Measurements from ENCODE around the gene LCN1.

LCN1 gene

DNA sequence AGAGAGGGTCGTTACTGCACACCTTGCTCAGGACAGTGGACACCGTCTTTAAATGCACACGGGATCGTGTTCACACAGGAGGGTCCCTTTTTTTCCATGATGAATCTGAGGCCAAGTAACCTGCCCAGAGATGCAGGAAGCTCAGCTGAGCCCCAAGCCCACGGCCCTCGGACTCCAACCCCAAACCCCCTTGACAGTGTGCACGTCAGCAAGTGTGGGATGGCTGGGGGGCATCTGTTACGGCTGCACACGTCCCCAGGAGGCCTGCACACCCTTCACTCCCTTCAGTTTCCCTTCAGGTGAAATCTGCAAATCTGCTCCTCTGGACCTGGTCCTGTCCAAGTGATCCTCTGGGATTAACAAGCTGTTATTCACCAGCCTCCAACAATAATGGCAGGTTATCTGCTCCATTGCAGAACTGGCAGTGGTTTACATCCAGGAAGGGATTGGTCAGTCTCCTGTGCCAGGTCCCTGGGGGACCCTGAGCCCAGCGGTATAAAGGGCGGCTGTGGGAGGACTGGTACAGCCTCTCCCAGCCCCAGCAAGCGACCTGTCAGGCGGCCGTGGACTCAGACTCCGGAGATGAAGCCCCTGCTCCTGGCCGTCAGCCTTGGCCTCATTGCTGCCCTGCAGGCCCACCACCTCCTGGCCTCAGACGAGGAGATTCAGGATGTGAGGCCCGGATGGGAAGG lies at the start of gene LCN1:
Gene LCN1, plus strand, starts transcription at position 525 of the 692 bp plus-strand sequence. Its CDS starts 58 bp downstream, at position 583.
- DNase-seq: no peak

DNA sequence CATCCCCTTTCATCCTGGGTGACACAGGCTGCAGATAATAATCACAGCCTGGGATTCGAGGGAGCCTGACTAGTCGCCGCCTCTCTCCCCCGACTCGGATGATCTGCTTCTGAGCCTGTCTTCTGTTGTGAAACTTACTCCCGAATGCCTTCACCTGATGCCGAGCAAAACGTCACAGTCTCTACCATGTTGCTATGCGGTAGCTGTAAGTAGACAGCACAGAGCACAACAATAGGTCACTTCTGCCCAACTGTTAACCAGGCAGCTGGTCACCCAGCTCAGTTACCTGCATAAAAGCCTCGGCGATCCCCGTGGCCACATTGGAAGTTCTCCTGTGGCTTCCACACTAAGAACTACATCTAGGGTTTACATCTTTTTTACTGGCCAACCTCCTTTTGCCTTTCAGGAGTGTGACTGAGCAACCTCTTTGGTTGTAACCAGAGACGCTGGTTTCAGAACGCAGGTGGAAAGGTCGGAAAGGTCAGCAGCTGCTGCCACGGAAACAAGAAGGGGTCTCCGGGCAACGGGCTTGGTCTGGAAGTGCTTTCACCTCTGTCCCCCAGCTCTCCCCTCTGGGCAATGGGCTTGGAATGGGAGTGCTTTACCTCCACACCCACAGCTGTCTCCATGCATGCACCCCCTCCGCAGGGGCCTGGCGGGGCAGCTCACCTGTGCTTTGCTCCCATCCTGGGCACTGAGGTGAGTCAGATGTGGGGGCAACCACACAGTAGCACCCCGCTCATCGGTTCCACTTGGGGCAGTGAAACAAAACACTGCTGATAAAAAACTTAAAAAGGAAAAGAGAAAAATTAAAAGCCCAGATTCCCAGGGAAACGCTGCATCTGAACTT lies 49.2 kb upstream of the LCN1 start:
- no peak for DNase-seq

DNA sequence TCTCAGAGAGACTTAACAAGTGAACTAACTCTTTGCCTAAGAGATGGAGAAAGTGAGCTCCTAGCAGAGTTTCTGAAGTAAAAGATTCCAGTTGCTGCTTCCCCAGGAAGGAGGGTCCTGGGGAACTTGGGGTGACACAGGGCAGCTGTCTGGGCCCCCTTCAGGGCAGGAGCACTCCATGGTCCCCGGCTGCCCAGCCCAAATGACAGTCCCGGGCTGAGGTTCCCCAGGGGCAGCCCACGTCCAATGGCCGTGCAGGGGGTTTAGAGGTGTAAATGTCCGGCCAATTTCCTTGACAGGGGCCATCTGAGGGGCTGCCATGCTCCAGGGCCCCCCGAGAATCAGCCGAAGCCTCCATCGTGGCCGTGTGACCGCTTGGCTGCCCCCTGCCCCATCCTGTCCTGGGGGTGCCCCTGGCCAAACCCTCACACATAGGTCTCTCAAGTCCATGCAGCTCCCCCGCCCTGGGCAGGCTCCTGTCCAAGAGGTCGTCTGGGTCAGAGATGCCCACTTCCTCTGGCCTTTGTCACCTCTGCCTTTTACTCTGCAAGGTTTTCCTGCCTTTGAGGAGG lies 47.2 kb upstream of the LCN1 start:
- no peak for DNase-seq

DNA sequence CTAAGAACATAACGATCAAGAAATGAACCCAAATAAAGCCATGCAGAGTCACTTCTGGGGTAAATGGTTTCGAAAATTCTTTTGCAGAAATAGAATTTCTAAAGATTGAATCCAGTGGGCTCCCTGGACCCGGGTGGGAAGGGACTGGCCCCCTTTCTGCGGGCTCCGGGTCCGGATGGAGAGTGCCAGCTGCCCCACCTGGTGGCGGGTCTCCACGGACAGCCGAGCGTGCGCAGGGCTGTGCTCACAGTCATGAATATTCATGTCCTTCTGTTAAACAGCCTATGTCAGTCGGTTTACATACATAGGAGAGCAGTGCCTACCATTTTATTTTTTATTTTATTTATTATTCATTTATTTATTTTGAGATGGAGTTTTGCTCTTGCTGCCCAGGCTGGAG lies 46.3 kb upstream of the LCN1 start:
- DNase-seq: no peak

DNA sequence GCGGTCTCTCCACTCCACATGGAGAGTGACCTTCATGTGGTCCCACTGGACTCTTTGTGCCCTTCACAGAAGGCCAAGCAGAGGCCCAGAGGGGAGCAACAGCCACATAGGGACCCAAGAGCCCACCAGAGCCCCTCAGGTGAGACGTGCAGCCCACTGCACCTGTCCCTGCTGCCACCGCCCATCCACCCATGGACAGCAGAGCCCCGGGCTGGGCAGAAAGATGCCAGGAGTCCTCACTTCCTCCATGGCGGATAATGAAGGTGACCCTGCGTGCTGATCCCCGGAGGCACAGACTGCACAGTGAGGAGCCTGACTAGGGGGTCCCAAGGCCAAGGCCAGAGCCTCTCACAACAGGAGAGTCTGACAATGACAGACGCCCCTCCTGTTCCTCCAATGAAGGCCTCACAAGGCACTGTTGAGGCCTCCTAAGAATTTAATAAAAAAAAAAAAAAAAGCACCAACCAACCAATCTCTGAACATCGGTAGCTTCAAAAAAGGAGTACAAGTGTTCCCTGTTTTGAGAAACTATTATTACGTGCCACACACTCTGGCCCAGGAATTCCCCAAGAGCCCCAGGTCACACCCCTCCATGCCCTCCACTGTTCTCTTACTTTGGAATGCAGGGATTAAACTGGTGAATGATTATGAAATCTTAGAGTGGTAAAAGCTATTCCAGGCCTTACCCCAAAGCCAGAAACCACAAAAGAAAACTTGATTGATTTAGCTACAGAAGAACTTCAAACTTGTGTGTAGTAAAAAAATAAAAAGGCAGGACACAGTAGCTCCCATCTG lies 44.5 kb upstream of the LCN1 start:
- DNase-seq: no peak

DNA sequence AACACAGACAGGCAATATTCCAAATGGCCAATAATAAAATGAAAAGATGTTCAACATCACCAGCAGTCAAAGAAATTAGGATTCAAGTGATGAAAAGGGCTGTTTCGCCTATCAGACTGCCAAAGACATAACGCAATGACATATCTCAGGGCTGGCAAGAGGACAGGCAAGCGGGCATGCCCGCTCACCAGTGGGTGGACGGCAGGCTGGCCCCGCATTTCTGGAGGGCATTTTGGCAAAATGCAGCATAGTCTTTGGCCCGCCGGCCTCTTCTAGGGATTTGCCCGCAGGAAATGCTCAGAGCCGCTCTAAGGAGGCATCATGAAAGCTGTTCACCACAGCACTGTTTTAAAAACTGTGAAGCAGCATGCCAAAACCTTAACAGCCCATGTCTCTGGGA lies 43.0 kb upstream of the LCN1 start:
- DNase-seq: no peak

DNA sequence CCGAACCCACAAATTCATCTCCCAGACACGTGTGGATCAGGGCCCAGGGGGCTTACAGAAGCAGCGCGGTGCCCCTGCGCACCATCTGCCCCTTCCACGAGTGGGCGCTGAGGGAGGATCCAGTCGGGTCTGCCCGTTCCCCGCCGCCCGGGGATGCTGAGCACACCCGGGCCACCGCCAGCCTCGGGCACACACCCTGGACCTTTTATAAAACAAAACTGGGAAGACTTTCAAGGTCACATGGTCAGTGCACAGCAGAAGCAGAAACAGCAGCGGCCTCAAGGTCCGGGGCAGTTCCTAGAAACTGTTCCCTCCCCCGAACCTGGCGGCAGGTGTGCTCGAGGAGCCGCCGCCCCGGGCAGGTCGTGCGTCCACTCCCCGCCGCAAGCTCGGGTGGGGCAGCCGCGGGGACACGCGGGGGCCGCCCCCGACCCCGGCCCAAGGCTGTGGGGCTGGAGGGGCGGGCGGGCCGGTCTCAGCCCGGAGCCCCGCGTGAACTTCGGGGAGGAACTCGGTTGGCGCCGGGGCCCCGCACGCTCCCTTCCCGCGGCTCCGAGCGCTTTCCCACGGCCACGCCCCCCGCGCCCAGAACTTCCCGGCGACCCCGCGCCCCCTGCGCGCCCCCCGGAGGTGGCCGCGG lies 42.3 kb upstream of the LCN1 start:
- DNase-seq: no peak

DNA sequence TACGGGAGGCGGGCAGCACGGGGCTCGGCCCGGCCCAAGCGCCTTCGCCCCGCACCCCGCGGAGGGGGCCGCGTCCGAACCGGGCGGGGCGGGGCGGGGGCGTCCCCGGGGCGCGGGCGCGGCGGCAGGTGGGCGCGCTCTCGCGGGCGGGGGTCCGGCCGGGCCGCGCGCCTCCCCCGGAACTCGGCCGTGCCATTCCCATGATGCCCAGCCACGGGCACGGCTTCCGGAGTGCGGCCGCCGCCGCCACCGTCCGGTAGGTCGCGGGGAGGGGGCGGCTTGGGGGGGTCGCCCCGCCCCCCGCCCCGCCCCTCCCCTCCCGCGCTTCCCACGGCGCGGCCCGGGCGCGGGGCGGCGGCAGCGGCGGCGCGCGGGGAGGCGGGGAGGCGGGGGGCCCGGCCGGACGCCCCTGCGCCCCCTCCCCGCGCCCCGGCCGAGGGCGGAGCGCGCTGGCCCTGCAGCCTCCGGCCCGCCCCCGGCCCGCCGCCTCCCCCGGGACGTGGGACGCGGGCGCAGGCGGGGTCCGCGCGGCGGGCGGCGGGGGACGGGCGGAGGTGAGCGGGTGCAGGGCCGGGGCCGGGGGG lies 41.7 kb upstream of the LCN1 start, which contains the start of gene PPP1R26:
Gene PPP1R26, plus strand, starts transcription at position 314 of the 584 bp plus-strand sequence. CDS start 4,729 bp downstream, outside the sequence.
- DNase-seq: no peak

DNA sequence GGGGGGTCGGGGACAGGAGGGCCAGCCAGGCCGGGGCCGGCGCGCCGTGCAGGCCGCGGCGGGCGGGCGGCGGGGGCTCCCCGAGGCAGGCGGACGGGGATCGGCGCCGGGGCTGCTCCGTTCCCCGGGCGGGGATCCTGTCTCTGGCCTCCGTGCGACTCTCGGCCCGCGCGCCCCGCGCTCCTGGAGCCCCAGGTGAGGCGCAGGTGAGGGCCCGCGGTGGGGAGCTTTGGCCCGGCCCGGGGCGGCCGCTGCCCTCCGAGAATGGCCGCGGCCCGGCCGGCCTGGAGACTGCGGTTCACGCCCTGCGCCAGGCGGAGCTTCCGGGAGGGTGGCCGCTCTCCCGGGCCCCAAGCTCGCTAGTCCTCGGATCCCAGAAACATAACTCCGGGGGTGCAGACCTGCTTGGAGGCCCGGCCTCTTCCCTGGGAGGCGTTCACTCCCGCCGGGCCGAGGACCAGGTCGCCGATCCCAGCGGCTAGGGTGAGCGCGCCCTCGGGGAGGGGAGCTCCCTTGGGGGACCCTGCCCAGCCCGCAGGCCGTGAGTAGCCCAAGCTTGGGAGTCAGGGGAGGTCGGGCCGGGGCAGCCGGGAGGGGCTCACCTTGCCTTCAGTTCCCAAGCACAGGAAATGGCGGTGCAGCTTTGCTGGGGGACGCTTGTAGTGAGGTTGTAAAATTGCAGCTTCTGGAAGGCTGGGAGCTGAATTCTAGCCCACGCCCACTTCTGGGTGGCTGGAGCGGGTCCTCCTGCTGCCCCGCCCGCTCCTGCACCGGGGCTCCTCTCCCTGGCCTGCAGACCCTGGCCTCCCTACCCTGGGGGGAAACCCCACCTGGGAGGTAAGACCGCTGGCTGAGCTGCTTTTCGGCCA lies 40.9 kb upstream of the LCN1 start:
- no peak for DNase-seq

DNA sequence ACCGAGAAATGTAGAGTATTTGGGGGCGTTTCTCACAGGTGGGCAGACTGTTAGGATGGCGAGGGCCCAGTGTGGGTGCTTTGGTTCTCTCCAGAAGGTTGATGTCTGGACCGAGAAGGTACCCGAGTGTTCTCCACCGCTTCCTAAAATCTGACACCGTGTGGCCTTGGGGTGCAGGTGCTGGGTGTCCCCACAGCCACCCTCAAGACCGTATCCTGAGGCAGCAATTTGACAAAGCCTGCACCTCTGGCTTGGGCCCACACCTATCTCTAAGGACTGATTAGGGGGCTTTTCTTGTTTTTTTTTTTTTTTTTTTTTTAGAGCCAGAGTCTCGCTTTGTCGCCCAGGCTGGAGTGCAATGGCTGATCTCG lies 40.3 kb upstream of the LCN1 start:
- no peak for DNase-seq

DNA sequence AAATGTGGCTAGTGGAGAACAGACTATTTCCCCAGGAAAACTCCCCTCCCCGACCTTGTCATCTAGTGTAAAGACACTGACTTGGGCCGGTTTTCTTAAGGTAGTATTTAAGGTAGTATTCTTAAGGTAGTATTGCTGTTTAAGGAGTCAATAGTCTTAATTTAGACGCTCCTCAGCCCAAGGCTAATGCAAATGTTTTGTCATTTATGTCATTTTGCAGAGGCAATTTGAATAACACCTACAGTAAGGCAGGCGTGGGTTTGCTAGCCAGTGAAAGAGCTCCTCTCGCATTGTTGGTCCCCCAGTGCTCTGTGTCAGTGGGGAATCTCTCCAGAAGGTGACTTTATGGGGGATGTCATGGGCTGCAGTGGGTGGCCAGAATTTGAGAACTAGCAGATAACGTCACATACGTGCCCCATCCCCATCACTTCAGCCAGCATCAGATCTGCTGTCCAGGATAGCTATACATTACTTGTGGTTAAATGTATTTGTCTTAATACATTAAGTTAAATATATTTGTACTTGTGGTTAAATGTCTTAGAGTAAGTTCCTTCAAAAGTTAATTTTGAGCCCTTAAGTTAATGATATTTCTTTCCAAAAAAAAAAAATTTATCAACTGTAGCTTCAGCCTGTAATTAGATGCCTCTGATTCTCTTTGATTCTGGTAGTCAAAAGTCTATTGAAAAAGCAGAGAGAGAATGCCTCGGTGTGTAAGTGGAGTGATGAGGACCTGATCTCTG lies 39.1 kb upstream of the LCN1 start:
- DNase-seq: no peak

DNA sequence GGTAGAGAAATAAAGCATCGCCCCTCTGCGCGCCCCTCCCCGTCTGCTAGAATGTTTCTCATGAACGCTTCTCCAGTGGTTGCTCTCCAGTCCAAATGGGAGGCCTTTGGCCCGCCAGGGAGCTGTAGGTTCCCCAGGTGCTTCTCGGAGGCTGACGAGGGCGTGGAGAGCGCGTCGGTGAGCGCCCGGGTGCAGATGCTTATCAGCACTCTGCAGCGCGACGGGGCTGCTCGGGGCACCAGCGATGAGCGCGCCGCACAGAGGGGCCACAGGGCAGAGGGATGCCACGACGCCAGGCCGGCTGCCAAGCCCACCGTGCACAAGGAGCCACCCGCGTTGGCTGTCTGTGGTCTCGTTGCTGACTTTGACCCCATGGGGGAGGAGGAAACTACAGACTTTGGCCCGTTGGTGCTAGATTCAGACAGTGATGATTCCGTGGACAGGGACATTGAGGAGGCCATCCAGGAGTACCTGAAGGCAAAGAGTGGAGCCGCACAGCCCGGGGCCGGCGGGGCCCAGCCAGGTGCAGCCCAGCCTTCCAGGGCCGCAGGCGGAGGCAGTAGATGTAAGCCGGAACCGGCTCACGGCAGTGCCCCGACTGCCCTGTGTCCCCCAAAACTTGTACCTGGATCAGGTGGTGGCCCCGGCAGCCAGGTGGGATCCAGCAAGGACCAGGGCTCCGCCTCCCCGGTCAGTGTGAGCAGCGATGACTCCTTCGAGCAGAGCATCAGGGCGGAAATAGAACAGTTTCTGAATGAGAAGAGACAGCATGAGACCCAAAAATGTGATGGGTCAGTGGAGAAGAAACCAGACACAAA lies 36.6 kb upstream of the LCN1 start:
- no peak for DNase-seq

DNA sequence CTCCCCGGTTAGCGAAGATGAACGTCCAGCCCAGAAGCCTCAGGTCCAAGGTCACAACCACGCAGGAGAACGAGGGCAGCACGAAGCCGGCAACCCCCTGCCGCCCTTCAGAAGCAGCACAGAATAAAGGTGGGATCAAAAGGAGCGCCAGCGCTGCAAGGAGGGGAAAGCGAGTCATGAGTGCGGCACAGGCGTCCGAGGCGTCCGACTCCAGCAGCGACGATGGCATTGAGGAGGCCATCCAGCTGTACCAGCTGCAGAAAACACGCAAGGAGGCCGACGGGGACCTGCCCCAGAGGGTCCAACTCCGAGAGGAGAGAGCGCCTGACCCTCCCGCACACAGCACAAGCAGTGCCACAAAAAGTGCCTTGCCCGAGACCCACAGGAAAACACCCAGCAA lies 35.9 kb upstream of the LCN1 start:
- DNase-seq: no peak

DNA sequence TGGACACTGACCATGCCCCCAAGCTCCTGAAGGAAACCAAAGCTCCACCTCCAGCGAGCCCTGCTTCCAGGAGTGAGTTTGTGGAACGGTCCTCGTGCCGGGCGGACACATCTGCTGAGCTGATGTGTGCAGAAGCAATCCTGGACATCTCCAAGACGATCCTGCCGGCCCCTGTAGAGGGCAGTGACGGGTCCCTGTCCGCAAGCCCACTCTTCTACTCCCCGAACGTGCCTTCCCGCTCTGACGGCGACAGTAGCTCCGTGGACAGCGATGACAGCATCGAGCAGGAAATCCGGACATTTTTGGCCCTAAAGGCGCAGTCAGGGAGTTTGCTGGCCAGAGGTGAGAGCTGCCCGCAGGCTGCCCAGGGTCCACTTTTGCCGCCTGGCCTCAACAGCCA lies 35.4 kb upstream of the LCN1 start:
- DNase-seq: no peak

DNA sequence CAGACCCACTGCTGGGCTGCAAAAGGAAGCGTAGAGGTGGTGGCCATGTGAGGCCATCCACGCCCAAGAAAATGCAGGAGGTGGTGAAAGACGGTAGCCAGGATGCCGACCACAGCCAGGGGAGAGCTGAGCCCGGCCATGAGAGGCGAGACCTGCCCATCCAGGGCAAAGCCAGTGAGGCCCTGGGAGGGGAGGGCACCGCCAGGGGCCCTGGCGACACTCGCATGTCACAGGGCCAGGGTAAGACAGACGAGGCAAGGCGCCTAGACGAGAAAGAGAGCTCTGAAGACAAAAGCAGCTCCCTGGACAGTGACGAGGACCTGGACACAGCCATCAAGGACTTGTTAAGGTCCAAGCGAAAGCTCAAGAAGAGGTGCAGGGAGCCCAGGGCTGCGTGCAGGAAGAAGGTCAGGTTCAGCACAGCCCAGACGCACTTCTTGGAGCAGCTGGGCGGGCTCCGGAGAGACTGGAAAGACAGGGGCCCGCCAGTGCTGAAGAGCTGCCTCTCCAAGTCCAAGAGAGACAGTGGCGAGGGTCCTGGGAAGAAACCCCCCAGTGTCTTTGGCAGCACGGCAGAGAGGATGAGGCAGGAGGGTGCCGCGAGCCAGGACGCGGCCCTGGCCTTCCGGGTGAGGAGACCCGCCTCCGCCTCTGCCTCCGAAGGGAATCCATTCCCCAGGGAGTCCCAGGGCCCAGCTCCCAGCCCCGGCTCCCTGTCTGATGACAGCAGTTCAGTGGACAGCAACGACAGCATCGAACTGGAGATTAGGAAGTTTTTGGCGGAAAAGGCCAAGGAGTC lies 34.8 kb upstream of the LCN1 start:
- no peak for DNase-seq

DNA sequence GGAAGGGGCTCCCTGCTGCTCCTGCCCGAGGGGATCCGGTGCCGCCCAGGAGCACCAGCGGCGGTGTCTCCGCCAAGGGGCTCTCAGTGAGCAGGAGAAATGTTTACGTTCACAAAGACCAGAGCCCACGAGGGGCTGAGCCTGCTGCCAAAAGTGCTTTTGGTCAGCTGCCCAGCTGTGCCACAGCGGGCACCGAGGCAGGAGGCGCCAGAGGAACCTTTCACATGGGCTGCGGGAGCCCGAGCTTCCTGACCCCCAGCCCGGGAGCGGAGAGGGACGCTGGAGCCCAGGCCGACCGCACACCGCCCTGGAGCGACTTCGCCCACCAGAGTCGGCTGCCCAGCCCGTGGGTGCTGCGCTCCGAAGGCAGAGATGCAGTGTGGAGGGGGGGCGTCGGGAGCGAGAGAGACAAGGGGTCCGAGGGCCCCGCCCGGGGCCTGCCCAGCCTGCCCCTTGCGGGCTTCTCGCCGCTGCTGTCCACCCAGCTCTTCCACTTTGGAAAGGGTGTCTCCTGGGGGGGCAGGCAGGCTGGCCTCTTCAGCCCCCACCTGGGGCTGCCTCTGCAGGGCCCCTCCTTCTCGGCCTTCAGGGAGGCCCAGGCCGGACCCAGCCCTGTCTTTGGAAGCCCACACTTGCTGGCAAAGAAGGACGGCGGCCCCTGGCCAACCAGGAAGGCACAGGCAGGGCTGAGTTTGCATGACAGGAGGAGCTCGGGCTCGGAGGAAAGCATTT lies 33.8 kb upstream of the LCN1 start:
- no peak for DNase-seq

DNA sequence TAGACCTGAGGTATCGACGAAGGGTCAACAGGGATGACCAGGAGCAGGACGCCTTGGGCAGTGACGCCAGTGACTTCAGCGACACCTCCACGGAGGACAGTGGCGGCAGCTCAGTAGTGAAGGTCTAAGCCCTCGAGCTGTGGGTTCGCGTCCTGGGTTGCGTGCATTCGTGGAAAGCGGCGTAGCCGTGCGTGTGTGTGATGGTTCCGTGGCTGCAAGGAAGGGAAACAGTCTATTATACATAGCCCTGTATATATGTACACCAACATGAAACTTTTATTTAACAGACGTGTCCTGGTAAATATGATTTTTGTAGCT lies 33.3 kb upstream of the LCN1 start:
- DNase-seq: no peak

DNA sequence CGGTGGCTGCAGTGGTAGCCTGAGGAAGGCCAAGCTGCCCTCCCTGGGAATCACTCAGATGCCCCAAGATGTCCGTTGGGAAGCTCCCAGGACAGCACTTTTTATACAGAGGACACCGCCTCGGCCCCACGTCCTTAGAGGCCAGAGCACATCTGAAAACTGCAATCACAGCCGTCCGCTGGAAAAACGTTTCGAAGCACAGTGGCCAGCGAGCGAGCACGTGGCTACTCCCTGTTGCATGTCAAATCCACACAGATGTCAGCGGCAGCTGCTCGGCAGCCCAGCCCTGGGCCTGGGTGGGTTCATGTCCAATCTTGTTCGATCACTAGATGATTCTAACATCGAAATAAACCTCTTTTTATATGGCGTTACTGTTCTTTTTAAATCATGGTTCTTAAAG lies 32.7 kb upstream of the LCN1 start:
- no peak for DNase-seq
